Natural killer cell (primary cell): Measurements from ENCODE around the gene SMC6. TPM values are rescaled to one million over a fixed set of nuclear protein-coding genes. Genes with fewer than 3 reads are reported as not detected.

Source experiments
- ATAC-seq, 3 donors: fragments of 150-1000 bp in 2 of 3; fragments of 200-7000 bp in 1 of 3; cut with Tn5 transposase; 1 replicate in 1 of 3; 2 replicates in 2 of 3; pipeline ENCODE4 v1.10.0; 2021; ENCODE audit warnings: mild to moderate bottlenecking in 2 of 3, moderate library complexity in 2 of 3
- DNase-seq, 2 donors: peaks; one replicate each; pipeline versions ENCODE4 v3.0.0 to v3.0.0-alpha.2; 2013 to 2021; ENCODE audit warnings: mixed read lengths in 1 of 2
- H3K27ac ChIP-seq: one replicate; pipeline ENCODE4 v1.5.1; 2013; ENCODE audit warnings: mild to moderate bottlenecking, low read length
- H3K27me3 ChIP-seq: one replicate; pipeline ENCODE4 v1.6.1; 2013; ENCODE audit warnings: low read length; ENCODE audit not compliant: control insufficient read depth, insufficient read depth
- H3K36me3 ChIP-seq: one replicate; pipeline ENCODE4 v1.6.1; 2013; ENCODE audit warnings: low read length; ENCODE audit not compliant: control insufficient read depth, insufficient read depth
- H3K4me1 ChIP-seq: one replicate; pipeline ENCODE4 v1.6.1; 2013; ENCODE audit warnings: low read length; ENCODE audit not compliant: control insufficient read depth, insufficient read depth
- H3K4me3 ChIP-seq: one replicate; pipeline ENCODE4 v1.5.1; 2013; ENCODE audit warnings: low read length
- H3K9me3 ChIP-seq: one replicate; pipeline ENCODE4 v1.6.1; 2013; ENCODE audit warnings: low read length; ENCODE audit not compliant: control insufficient read depth, insufficient read depth
- H3K27ac Mint-ChIP-seq, 2 donors: one replicate each; pipeline ENCODE4 v1.8.0; 2022; ENCODE audit warnings: mild to moderate bottlenecking in 2 of 2, mixed read lengths in 2 of 2, moderate library complexity in 1 of 2
- H3K27me3 Mint-ChIP-seq, 2 donors: one replicate each; pipeline ENCODE4 v1.8.0; 2022; ENCODE audit warnings: low read depth in 2 of 2, mixed read lengths in 2 of 2
- H3K36me3 Mint-ChIP-seq: one replicate; pipeline ENCODE4 v1.8.0; 2022; ENCODE audit warnings: mixed read lengths
- H3K4me1 Mint-ChIP-seq, 2 donors: one replicate each; pipeline ENCODE4 v1.8.0; 2022; ENCODE audit warnings: mixed read lengths in 2 of 2
- H3K4me3 Mint-ChIP-seq: one replicate; pipeline ENCODE4 v1.8.0; 2022; ENCODE audit warnings: mild to moderate bottlenecking, moderate library complexity, mixed read lengths
- H3K9me3 Mint-ChIP-seq, 2 donors: one replicate each; pipeline ENCODE4 v1.8.0; 2022; ENCODE audit warnings: mixed read lengths in 2 of 2
- WGBS: methylation state at CpG from one replicate; pipeline ENCODE4 v1.1.7; 2013; ENCODE audit warnings: missing lambda C conversion rate; ENCODE audit not compliant: insufficient coverage; 5-methylcytosine and 5-hydroxymethylcytosine counted together
- intact Hi-C: fragments of 100-400 bp; cut with micrococcal nuclease; formaldehyde crosslinking; loops from one replicate; pipeline ENCODE4 v1.14.2; 2022
- total RNA-seq, 4 donors: library from RNA; stranded (reverse); fragments of 120-200 nt in 1 of 4; gene quantifications; one replicate each; pipeline versions ENCODE4 v1.2.3 to v1.2.4, GENCODE V29; 2013 to 2022
- TF ChIP-seq, protein P1 (sequence below): fragments of 200-600 bp; IDR thresholded peaks from one replicate; pipeline ENCODE4 v1.8.0; 2022; ENCODE audit warnings: antibody characterized with exemption

The SMC6 gene
- total RNA-seq, 3 donors from 2014 or later (not counting 1 experiment from before 2014, with no cell fraction given), result 14.0 to 22.3 (median 20.6) TPM

DNA sequence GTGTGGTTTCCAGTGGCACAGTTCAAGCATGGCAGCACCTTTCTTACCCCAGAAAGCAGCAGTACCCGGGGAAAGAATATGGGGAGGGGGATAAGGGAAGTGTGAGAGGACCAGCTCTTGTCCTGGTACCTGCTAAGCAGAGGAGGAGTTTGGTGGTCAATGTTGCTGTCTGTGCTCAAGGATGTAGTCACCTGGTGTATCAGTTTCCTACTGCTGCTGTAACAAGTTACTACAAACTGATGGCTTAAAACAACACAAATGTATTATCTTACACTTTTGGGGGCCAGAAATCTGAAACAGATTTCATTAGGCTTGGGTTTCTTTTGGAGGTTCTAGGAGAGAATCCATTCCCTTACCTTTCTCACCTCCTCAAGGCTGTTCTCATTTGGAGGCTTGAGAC lies 135.7 kb downstream of the SMC6 start:
- Mint-ChIP-seq H3K4me3 (no peak overlapping the region), H3K36me3 (no peaks in the 10 kb centered on the region), H3K9me3 (no peaks in the 10 kb centered on the region), H3K4me1 (no peaks in the 10 kb centered on the region), H3K27me3 (peaks cover 6 to 10% of the 10 kb centered on the region in 2 donors), H3K27ac (no peak overlapping the region)
- intact Hi-C loops, result no loop called here
- DNase-seq (no peak), ATAC-seq (no peak)
- Histone ChIP-seq H3K4me1 (no peaks in the 10 kb centered on the region), H3K4me3 (no peak overlapping the region), H3K9me3 (no peaks in the 10 kb centered on the region), H3K36me3 (no peaks in the 10 kb centered on the region), H3K27me3 (no peaks in the 10 kb centered on the region), H3K27ac (no peak overlapping the region)
- TF ChIP-seq, protein P1, sequence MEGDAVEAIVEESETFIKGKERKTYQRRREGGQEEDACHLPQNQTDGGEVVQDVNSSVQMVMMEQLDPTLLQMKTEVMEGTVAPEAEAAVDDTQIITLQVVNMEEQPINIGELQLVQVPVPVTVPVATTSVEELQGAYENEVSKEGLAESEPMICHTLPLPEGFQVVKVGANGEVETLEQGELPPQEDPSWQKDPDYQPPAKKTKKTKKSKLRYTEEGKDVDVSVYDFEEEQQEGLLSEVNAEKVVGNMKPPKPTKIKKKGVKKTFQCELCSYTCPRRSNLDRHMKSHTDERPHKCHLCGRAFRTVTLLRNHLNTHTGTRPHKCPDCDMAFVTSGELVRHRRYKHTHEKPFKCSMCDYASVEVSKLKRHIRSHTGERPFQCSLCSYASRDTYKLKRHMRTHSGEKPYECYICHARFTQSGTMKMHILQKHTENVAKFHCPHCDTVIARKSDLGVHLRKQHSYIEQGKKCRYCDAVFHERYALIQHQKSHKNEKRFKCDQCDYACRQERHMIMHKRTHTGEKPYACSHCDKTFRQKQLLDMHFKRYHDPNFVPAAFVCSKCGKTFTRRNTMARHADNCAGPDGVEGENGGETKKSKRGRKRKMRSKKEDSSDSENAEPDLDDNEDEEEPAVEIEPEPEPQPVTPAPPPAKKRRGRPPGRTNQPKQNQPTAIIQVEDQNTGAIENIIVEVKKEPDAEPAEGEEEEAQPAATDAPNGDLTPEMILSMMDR, result no peak
- 92% methylated on average over 1 of the region's 1 CpG for WGBS

DNA sequence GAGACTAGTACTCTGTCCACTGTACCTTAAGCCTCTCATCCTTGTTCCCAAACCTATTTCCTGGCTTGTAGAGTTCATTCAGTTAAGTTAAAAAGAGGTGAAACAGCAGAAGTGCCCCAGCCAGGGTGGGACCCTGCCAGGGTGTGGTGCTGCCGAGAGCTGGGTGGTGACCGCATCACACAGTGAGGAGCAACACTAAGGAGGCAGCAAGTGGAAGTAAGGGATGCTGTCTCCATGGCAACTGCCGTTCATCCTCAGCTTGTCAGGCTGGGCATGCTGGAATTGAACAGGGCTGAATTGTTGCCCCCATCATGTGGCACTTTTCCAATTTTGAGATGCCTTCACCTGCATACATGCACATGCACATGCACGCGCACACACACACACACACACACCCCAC lies 136.1 kb downstream of the SMC6 start:
- no peak overlapping the region for H3K4me3 Mint-ChIP-seq
- no peaks in the 10 kb centered on the region for H3K27me3 ChIP-seq
- no peak overlapping the region for H3K27ac Mint-ChIP-seq
- H3K4me3 ChIP-seq, result no peak overlapping the region
- H3K27ac ChIP-seq, result no peak overlapping the region
- TF ChIP-seq, protein P1, result no peak
- peaks cover 6 to 10% of the 10 kb centered on the region in 2 donors for H3K27me3 Mint-ChIP-seq
- no peaks in the 10 kb centered on the region for H3K36me3 ChIP-seq
- H3K36me3 Mint-ChIP-seq, result no peaks in the 10 kb centered on the region
- no peaks in the 10 kb centered on the region for H3K9me3 Mint-ChIP-seq
- H3K4me1 Mint-ChIP-seq, result no peaks in the 10 kb centered on the region
- DNase-seq (no peak), ATAC-seq (no peak)
- no peaks in the 10 kb centered on the region for H3K9me3 ChIP-seq
- intact Hi-C loops, result no loop called here
- 93% methylated on average over 5 of the region's 5 CpGs for WGBS
- no peaks in the 10 kb centered on the region for H3K4me1 ChIP-seq

DNA sequence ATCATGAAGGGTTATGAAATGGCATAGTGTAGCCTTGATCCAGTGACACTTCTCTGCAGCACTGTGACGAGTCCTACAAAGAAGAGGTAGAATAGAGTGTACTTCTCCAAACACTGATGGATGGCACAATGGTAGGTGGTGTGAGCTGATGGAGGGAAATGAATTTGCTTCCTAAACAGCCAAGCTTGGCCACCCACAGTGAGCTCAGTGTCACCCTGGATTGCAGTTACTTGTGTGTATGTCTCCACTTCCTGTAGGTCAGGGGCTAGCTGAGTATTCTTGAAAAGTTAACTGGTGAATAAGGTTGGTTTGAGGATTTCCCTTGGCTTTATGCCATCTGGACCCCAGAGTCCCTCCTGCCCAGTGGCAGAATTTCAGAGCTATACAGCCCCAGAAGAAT lies 137.2 kb downstream of the SMC6 start:
- H3K9me3 ChIP-seq, result no peaks in the 10 kb centered on the region
- intact Hi-C loops, result no loop called here
- 95% methylated on average over 1 of the region's 1 CpG for WGBS
- H3K36me3 ChIP-seq, result no peaks in the 10 kb centered on the region
- H3K4me1 Mint-ChIP-seq, result no peaks in the 10 kb centered on the region
- H3K4me3 Mint-ChIP-seq, result no peak overlapping the region
- no peaks in the 10 kb centered on the region for H3K36me3 Mint-ChIP-seq
- no peak overlapping the region for H3K27ac ChIP-seq
- no peaks in the 10 kb centered on the region for H3K27me3 ChIP-seq
- H3K4me1 ChIP-seq, result no peaks in the 10 kb centered on the region
- no peak overlapping the region for H3K27ac Mint-ChIP-seq
- ATAC-seq (no peak), DNase-seq (no peak)
- TF ChIP-seq, protein P1, result no peak
- H3K27me3 Mint-ChIP-seq, result peaks cover 6 to 10% of the 10 kb centered on the region in 2 donors
- H3K4me3 ChIP-seq, result no peak overlapping the region
- H3K9me3 Mint-ChIP-seq, result no peaks in the 10 kb centered on the region

- Mint-ChIP-seq H3K4me3 (no peak overlapping the region), H3K36me3 (no peaks in the 10 kb centered on the region), H3K4me1 (no peaks in the 10 kb centered on the region), H3K27ac (no peak overlapping the region), H3K9me3 (no peaks in the 10 kb centered on the region), H3K27me3 (peaks cover 6 to 10% of the 10 kb centered on the region in 2 donors)
- TF ChIP-seq, protein P1, result no peak
- no peaks in the 10 kb centered on the region for H3K9me3 ChIP-seq
- no peak for ATAC-seq
- H3K4me3 ChIP-seq, result no peak overlapping the region
- no peaks in the 10 kb centered on the region for H3K4me1 ChIP-seq
- no peaks in the 10 kb centered on the region for H3K27me3 ChIP-seq
- no peak overlapping the region for H3K27ac ChIP-seq
- 95% methylated on average over 1 of the region's 1 CpG for WGBS
- no peaks in the 10 kb centered on the region for H3K36me3 ChIP-seq
- no peak for DNase-seq
- intact Hi-C loops, result no loop called here
These were observed 137.8 kb downstream of the SMC6 start for GRCh38 chr2:17615728-17616351.
